SIG-M5 treated with dmso at 0.1 percent for 504 hours (cell line): ENCODE data around the gene PDZD8.
A peak's percentile ranks its signal among the peaks of the same experiment; 100 is the strongest.
"Not testable (repeated sequence)": the region's sequence is repeated elsewhere in the genome, so short reads cannot be mapped to it uniquely, and the experiment has no call there.

Experiments
- DNase-seq: peaks from one replicate; lab custom pipeline; 2025; ENCODE audit not compliant: unreplicated experiment; lab: John Stamatoyannopoulos, UW

Gene PDZD8

DNA sequence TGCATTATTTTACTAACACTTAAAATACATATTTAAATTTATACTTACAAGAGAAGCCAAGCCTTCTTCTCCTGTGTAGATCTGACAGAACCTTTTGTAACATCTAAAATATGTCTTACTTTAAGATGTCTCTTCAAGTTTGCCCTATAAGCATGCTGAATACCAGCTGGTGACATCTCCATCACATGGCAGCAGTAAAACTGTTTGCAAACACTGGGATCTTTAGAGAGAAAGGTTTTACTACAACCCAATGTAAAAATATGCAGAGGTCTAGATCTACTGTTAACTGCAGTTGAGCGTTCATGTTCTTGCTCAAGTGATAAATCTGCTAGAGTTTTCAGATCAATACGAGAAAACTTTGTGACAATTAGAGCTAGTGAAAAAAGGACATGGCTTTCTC is 23.2 kb downstream of the PDZD8 start:
- DNase-seq: no peak

DNA sequence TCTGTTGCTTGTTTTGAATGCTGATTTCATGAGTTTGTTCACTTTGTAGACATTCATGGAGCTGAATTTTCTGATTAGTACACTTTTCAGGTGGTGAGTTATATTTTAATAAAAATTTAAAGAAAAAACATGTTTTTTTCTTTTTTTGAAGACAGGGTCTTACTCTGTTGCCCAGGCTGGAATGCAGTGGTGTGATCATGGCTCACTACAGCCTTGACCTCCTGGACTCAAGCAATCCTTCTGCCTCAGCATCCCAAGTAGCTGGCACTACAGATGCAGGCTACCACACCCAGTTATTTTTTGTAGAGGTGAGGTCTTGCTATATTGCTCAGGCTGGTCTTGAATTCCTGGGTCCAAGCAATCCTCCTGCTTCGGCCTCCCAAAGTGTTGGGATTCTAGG is 23.7 kb downstream of the PDZD8 start:
- no peak for DNase-seq

DNA sequence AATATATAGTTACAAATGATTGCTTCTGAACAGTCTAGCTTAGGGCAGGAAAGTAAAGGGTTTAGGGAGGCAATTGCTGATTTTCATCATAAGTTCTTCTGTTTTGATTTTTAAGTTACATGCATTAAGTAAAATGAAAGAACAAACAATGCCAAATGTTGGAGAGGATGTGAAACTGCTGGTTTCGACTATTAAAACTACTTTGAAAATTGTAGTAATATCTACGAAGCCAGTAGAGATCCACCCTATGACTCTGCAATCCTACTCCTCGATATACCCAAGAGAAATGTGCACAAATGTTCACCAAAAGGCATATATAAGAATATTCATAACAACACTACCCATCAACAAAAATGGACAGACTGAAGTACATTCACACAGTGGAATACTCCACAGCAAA is 24.3 kb downstream of the PDZD8 start:
- DNase-seq: no peak

DNA sequence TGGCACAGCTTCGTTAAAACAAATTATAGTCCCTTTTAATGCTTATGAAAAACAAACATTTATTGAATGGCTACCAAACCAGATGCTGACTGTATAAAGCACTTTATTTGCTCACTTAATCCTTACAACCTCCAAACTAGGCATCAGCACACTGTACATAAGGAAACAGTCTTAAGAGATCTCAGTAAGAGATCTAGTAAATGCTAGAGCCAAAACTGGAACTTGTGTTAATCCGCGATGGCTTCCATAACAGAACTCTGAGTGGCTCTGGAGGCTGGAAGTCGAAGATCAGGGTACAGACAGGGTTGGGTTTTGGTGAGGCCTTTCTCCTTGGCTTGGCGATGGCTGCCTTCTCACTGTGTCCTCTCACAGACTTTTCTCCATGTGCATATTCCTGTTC is 27.0 kb downstream of the PDZD8 start:
- no peak for DNase-seq

DNA sequence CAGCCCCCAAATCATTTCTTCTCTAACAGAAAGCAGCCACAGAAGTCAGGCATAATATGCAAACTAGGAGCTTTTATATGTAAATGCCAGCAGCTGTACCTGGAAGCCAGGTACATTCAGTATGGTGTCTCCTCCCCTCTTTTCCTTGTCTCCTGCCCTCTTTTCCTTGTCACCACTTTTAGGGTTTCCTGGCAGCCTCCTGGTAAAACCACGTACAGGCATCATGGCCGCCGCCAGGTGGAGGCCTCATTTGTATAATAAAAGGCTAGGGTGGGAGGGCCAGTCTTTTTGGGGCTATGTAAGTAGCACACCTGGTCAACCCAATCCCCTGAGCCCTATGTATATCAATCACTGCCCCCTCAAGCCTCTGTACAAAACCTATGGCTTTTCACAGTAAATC is 28.7 kb downstream of the PDZD8 start:
- no peak for DNase-seq

DNA sequence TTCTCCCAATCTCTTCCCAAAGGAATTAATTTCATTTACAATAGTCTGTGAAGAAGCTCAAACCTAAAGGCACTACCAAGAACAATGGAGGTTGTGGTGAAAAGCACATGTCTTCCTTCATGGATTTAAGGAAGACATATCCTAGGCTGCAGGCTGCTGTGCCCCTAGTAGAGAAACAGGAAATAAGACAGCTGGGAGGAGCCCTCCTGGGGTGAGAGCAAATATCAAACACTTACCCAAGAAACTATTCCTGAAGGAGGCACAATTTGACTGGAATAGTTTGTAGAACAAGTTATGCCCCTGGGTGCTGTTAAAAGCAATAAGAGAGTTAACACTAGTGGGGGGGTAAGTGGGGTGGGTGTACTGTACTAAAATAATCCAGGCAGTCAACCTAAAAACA is 30.1 kb downstream of the PDZD8 start:
- DNase-seq: no peak

DNA sequence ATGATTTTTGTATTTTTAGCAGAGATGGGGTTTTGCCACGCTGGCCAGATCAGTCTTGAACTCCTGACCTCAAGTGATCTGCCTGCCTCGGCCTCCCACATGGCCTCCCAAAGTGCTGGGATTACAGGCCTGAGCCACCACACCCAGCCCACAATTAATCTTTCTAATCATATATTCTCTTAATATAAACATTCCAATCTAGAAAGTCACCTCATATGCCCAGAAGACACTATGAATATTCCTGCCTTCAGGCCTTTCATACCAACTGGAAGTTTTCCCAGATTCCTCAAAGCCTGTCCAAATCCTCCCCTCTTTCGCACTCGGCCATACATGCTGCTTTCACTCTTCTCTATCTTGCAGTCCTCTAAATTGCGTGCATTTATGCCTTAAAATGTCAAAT is 32.6 kb downstream of the PDZD8 start:
- no peak for DNase-seq

DNA sequence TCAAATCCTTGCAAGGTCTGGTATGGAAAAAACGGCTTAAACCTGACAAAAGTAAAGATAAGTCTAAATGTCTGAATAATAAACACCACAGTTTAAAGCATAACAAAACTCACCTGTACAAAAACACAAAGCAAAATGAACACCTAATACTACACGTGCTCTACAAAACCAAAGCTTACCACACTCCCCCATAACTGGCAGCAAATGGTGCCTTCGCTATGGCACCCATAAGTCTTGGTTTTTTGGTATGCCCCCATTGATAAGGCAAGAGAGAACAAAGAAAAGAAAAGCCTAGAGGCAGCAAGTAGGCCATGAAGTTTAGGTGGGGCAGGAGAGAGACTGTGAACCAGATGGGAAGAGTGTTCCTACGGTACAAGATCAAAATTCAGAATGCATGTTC is 34.2 kb downstream of the PDZD8 start:
- no peak for DNase-seq

DNA sequence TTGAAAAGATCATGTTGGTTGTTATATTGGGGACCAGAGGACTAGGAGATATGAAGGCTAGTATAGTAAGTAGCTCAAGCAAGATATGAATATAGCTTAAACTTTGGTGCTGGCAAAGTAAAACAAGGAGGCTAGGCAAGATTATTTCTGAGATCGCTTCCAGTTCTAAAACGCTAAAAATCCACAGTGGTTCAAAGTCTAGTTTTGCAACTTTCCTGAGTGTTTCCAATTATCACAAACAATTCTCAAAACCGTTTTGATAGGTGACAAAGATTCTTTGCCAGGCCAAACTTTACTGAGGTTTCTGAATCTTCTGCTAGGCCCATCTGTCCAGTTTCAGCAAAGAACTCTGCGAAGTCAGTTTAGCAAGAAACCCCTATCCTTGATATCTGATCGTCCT is 35.3 kb downstream of the PDZD8 start:
- DNase-seq: no peak

DNA sequence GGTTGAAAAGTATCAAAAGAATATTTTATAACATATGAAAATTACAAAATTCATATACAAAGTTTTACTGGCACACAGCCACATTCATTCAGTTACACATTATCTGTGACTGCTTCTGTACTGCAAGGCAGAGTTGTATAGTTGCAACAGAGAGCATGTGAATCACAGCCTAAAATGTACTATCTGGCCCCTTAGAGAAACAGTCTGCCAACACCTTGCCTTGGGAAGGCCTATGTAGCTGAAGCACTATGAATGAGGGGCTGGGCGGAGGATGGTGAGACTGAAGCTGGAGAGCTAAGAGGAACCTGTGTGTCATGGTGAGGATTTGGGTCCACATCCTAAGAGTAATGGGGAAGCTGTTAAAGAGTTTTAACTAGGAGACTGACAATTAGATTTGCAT is 35.7 kb downstream of the PDZD8 start:
- no peak for DNase-seq

DNA sequence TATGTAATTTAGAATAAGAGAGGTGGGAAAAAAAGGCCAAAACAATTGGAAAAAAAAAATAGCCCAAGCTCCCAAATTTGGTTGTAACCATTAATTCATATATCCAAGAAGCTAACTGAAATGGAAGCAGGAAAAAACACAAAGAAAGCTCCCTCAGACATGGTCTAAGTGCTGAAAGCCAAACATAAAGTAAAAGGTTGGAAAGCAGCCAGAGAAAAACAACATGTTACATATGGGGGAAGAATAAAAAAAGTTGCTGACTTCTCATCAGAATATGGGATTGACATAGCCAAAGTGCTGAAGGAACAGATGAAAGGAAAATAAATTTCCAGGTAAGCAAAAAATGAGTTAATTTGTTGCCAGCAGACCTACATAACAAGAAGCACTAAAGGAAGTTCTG is 40.3 kb downstream of the PDZD8 start:
- DNase-seq: no peak

DNA sequence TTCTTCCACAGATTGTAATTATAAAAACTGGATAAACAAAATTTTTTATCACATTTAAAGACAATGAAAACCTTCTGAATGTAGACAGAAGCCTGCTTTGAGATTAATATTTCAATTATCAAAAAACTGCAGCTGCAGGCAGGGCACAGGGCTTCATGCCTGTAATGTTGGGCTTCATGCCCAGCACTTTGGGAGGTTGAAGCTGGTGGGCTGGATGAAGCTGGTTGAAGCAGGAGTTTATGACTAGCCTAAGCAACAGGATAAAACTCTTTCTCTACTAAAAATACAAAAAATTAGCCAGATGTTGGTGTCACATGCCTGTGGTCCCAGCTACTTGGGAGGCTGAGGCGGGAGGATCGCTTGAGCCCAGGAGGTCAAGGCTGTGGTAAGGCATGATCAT is 41.2 kb downstream of the PDZD8 start:
- no peak for DNase-seq

DNA sequence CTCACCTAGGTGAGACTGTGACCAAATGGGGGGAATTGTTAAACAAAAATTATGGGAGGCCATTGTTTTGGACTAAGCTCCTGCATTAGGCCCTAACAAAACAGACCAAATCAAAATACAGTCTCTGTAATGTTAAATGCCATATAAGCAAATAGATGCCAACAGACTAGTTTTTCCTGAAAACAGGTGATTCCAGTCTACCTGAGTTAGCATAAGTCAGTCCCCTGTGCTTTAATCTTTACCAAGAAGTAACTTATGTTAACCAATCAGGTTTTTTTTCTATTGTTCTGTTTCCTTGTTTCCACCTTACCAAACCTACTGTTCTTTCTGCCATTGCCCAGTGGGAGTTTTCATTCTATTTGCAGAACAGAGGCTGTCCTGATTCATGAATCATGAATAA is 48.0 kb downstream of the PDZD8 start:
- DNase-seq: no peak

DNA sequence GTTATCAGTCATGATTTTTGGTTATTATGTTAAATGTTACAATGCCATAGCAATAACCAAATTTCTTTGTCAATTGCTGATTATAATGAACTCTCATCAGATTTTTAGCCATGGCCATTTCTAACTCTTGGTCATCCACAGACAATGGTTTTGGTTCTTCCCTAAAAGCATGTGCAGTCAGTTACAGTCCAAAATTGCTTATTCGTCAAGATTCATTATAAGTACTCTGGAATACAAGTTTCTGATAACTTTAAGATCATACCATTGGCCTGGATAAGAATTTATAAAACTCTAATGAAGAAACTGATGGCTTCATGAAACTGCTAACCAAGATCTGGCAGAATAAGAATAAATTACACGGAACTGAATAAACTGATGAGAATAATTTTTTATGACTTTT is 50.9 kb downstream of the PDZD8 start:
- no peak for DNase-seq

DNA sequence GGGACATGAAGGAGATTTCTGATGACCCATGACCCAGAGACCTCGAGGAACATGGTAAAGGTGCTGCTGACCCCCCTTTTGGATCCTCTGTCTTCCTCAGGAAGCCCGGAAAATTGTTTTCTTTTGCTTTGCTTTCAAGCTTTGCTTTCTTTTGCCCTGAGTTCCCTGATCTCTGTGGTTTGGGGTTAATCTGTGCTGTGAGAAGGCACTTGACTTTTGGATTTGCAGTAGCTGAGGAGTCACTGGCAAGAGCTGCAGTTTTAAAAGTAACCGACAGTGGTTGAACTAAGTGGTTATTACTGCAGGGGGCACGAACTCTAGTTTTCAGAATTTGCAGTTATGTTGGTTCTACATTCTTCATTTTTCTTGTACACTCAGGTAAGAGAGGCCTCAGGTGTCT is 53.0 kb downstream of the PDZD8 start:
- DNase-seq: no peak

DNA sequence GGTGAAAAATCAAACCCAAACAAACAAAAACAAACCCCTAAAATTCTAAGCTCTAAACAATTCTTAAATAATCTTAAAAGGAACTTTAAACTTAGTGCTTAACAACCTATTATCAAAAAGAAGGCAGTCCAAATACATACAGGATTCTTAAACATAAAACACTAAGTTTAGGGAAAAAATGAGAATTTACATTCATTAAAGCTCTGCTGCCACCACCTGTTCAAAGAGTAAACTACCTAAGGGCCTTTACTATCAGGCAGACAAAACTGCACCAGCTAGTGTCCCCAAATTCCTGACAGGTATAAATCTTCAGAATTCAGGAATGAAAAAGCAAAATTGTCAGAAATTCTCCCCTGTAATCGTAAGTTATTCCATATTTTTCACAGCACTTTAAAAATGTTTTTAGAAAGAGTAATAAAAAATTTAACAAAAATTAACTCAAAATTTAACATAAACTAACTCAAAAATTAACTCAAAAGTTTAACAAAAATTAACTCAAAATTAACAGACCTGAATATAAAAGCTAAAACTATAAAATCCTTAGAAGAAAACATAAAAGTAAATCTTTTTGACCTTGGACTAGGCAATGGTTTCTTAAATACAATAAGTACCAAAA is 55.1 kb downstream of the PDZD8 start:
- peak; percentile 22 for DNase-seq

DNA sequence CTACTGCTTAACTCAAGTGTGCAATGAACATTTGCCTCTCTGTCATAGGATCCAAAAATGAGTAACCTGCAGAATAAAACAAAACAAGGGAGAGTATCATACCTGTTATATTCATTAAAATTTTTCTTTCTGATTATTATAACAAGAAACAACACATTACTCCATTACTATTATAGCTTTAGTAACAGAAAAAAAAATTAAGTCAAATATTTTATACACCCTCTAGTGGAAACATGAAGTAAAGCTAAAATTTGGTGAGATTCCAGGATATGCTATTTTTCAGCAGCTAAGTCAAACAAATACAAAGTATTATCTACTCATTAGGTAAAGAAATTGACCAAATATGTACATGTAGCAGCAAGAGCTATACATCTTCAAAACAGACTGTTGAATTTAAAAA is 56.3 kb downstream of the PDZD8 start:
- DNase-seq: peak; percentile 5

DNA sequence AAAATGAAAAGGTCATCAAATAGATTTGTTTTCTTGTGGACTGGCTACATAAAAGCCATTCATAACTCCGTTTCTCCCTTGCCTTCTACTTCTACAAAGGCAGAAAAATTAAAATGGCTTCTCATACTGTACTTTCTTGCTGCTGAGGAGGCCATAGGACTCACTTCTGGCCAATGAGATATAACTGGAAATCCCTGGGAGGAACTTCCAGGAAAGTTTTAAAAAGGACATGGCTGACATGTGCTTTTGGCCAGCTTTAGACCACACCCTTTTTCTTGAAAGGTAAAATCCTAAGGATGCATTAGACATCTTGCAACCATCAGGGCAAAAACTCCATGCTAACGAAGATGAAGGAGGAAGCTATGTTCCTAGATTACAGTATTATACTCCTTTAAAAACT is 58.5 kb downstream of the PDZD8 start:
- no peak for DNase-seq

DNA sequence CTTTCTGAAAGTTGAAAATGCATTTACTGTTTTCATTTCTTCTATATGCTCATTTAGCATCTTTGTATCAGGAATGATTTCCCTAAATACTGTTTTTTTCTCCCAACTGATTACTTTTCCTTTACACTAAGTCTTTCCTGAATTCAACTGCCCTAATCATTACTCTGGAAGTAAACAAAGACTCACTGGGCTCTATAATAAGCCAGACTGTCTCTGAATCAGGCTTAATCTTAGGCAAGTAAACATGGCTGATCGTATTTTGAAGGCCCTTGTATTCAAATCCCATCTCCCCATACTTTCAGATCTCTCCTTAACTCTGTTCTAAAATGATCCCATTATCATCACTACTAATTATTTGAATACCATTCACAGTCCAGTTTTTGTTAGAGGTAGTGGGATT is 61.6 kb downstream of the PDZD8 start:
- DNase-seq: no peak

DNA sequence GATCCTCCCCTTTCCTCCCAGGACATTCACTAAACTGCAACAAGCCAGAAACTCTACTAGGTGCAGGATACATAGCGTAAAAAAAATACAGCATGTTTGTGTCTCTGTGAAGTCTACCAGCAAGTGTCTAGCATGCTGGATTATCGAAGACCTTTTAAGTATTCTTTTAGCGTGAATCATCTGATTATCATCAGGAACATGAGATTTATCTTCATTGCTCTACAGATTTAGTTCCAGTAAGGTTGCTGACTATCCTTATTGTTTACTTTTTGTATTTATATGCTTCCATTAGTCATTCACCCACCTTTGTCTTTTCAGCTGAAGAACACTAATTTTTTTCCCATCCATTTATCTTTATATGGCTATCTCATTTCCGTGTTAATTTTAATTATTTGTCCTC is 62.8 kb downstream of the PDZD8 start:
- no peak for DNase-seq

DNA sequence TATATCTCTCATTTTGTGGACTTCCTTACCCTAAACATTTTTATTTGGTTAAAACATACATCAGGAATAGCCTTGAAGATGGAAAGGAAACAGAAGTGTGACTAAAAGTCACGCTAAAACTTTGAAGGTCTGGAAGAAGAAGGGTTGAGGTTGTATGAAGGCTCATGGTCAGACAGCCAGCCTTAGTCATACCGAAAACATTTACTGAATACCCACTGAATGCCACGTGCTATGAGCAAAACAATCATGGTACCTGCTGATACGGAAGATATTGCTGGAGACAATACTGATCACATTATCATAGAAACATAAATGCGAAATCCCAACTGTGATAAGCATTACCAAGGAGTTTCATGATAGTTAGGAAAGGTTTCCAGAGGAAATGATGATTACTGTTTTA is 64.0 kb downstream of the PDZD8 start:
- no peak for DNase-seq

DNA sequence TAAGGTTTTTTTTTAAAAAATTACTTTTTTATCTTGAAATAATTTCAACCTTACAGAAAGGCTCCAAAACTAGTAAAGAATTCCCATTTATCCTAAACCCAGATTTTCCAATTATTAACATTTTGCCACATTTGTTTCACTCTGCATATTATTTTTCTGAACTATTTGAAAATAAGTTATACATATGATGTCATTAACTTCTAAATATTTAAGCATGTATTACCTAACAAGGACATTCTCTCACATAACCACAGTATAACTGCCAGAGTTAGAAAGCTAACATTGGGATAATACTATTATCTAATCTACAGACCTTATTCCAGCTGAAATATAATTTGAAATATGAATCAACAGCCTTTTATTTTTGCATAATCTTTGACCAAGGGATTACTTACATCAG is 68.6 kb downstream of the PDZD8 start:
- no peak for DNase-seq

DNA sequence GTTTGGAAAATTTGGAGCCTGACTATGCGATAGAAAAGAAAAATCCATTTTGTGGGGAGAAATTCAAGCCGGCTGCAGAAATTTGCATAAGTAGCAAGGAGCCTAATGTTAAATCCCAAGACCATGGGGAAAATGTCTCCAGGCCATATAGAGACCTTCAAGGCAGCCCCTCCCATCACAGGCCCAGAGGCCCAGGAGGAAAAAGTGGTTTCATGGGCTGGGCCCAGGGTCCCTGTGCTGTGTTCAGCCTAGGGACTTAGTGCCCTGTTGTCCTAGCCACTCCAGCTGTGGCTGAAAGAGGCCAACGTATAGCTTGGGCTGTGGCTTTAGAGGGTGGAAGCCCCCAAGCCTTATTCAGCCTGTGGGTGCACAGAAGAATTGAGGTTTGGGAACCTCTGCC is 71.8 kb downstream of the PDZD8 start:
- not testable (repeated sequence) for DNase-seq

DNA sequence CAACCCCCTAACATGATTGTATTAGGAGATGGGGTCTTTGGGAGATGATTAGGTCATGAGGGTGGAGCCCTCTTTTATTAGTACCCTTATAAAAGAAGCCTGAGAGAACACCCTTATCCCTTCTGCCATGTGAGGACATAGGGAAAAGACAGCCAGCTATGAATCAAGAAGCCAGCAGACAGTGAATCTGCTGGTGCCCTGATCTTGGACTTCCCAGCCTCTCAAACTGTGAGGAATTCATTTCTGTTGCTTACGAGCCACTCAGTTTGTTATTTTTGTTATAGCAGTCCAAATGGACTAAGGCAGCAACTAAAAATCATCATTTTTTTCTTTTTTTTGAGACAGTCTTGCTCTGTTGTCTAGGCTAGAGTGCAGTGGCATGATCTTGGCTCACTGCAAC is 74.6 kb downstream of the PDZD8 start:
- no peak for DNase-seq
